GM12864 (cell line): ENCODE data around the gene CSKMT.

Experiments
- DNase-seq: peaks from one replicate; pipeline ENCODE4 v3.0.0-alpha.2; 2011; ENCODE audit warnings: low read depth
- H3K4me3 ChIP-seq: 2 replicates; pipeline ENCODE4 v1.5.1; 2011; ENCODE audit warnings: mild to moderate bottlenecking, low read depth, low read length, control low read depth
- TF ChIP-seq, protein P1 (sequence below): IDR thresholded peaks from 2 replicates; pipeline ENCODE4 v1.5.1; 2011; ENCODE audit warnings: low read depth, mild to moderate bottlenecking, moderate library complexity, low read length, control low read depth, inconsistent platforms; ENCODE audit errors: missing control alignments

The CSKMT gene

GRCh38 chr11:62708392-62708791, 43.3 kb downstream of the CSKMT start:
- TF ChIP-seq, protein P1, sequence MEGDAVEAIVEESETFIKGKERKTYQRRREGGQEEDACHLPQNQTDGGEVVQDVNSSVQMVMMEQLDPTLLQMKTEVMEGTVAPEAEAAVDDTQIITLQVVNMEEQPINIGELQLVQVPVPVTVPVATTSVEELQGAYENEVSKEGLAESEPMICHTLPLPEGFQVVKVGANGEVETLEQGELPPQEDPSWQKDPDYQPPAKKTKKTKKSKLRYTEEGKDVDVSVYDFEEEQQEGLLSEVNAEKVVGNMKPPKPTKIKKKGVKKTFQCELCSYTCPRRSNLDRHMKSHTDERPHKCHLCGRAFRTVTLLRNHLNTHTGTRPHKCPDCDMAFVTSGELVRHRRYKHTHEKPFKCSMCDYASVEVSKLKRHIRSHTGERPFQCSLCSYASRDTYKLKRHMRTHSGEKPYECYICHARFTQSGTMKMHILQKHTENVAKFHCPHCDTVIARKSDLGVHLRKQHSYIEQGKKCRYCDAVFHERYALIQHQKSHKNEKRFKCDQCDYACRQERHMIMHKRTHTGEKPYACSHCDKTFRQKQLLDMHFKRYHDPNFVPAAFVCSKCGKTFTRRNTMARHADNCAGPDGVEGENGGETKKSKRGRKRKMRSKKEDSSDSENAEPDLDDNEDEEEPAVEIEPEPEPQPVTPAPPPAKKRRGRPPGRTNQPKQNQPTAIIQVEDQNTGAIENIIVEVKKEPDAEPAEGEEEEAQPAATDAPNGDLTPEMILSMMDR, result no peak
- H3K4me3 ChIP-seq, result peak overlapping the region; percentile 56; the same call in 1 of the 2 replicates
- no peak for DNase-seq

- peak overlapping the region; percentile 56 for H3K4me3 ChIP-seq
- TF ChIP-seq, protein P1, result no peak
- no peak for DNase-seq
Measured at GRCh38 chr11:62708793-62709192, 43.7 kb downstream of the CSKMT start.

DNA sequence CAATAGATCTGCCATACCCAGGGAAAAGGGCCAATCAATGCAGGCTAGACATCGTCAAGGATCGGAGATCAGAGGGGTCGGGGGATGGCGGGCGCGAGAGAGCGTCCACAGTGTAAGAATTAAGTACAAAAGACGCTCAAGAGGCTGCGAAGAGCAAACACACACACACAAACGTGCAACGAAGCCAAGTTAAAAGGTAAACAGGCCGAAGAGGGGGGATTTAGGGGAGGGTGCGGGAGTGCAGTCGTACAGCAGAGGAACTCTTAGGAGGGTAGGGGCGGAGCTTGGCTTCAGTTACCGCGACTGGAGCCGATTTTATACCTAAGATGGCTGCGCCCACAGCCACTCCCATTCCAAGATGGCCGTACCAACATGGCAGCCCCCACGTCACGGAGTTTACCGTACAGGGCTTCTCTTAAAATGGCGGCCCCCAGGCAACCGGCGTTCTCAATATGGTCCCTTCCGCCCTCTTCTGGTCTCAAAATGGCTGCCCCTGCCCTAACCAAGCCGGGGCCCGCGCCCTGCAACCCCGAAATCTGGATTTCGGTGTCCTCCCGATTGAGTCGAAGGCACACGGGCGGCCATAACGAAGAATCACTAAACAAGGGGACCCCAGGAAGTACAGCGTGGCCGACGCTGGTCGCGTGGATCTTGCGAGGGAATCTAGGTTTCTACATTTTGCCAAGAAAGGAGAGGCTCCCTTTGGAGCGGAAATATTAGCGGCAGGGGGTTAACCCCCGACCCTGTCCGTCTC, 44.3 kb downstream of the CSKMT start:
- DNase-seq, result peak; percentile 95
- peak overlapping the region; percentile 56 for H3K4me3 ChIP-seq
- TF ChIP-seq, protein P1, result no peak

GRCh38 chr11:62710001-62710345, 44.9 kb downstream of the CSKMT start:
- no peak for DNase-seq
- TF ChIP-seq, protein P1, result no peak
- H3K4me3 ChIP-seq, result peak overlapping the region; percentile 56

DNA sequence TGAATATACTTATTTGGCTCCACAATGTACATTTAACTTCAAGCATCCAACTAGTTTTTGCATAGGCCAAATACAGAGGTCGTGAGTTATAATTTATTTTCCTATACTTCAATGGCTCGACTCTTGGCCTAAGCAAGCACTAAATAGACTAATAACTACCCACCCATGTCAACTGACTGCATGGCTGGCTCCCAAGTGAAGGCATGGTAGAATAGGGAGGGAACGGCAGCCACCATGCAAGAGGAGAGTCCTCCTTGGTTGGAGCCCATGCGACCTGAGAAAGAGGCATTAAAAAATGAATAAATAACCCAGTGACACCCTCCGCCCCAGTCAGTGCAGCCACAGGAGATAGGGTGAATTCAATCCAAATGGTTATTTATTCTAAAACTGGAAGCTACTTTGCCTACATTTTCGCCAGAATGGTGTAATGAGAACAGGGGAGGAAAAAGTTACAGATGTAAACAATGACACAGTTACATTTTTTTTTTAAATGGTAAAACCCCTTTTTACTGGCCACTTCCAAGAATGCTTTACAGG, 47.2 kb downstream of the CSKMT start:
- H3K4me3 ChIP-seq, result no peak overlapping the region
- TF ChIP-seq, protein P1, result no peak
- DNase-seq, result no peak

GRCh38 chr11:62712861-62713260, 47.7 kb downstream of the CSKMT start:
- no peak for DNase-seq
- TF ChIP-seq, protein P1, result no peak
- no peak overlapping the region for H3K4me3 ChIP-seq

DNA sequence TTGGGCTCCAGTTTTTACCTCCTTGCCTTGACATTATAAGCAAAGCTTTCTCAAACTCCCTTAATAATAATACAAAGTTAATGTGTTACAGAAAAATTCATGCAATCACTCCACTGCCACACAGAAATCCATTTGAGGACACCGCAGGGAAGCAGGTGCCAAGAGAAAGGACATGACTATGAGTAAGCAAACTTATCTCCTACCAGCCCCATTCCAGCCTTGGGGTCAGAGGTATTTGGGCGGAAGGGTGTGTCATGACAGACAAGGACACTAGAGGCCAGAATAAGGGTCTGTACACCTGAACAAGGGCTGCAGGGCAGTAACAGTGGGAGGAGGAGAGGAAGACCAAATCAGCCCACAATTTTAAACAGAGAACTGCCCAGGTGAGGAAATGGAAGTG, 48.2 kb downstream of the CSKMT start:
- TF ChIP-seq, protein P1, result no peak
- DNase-seq, result no peak
- no peak overlapping the region for H3K4me3 ChIP-seq
